HEK293 (cell line): ENCODE measurements around the gene SUPT4H1.

Experiments used
- CTCF ChIP-seq: fragments of 450-650 bp; formaldehyde crosslinking; IDR thresholded peaks from 2 replicates; pipeline ENCODE4 v1.5.1; 2016; ENCODE audit warnings: missing biosample characterization, missing genetic modification characterization
- HOXC10 ChIP-seq: sonication (generic); formaldehyde crosslinking; IDR thresholded peaks from 2 replicates; pipeline ENCODE4 v1.8.1; 2023; ENCODE audit warnings: mild to moderate bottlenecking, missing genetic modification reagents
- KLF10 ChIP-seq: fragments of 450-650 bp; IDR thresholded peaks from 2 replicates; pipeline ENCODE4 v1.5.1; 2018; ENCODE audit warnings: missing biosample characterization, mild to moderate bottlenecking, missing genetic modification characterization
- MZF1 ChIP-seq: fragments of 450-650 bp; formaldehyde crosslinking; IDR thresholded peaks from 2 replicates; pipeline ENCODE4 v1.5.1; 2017; ENCODE audit warnings: missing biosample characterization, missing genetic modification characterization, borderline replicate concordance
- PBX3 ChIP-seq: sonication (generic); formaldehyde crosslinking; IDR thresholded peaks from 2 replicates; pipeline ENCODE4 v1.8.1; 2022; ENCODE audit warnings: mild to moderate bottlenecking, moderate library complexity, missing genetic modification reagents
- PRDM1 ChIP-seq: fragments of 450-650 bp; formaldehyde crosslinking; IDR thresholded peaks from 2 replicates; pipeline ENCODE4; 2016; ENCODE audit warnings: missing biosample characterization, missing genetic modification characterization
- SP2 ChIP-seq: fragments of 450-650 bp; formaldehyde crosslinking; IDR thresholded peaks from 2 replicates; pipeline ENCODE4 v1.5.1; 2016; ENCODE audit warnings: missing biosample characterization, missing genetic modification characterization
- TRIM28 ChIP-seq: IDR thresholded peaks from 2 replicates; pipeline ENCODE4 v1.6.1; 2011; ENCODE audit warnings: low read length, control low read depth, borderline replicate concordance
- YY1 ChIP-seq: fragments of 450-650 bp; formaldehyde crosslinking; IDR thresholded peaks from 2 replicates; pipeline ENCODE4 v1.5.1; 2018; ENCODE audit warnings: missing biosample characterization, missing genetic modification characterization
- ZBTB49 ChIP-seq: fragments of 450-650 bp; formaldehyde crosslinking; IDR thresholded peaks from 2 replicates; pipeline ENCODE4 v1.5.1; 2016; ENCODE audit warnings: missing biosample characterization, missing genetic modification characterization, low read depth
- ZFP69B ChIP-seq: fragments of 450-650 bp; formaldehyde crosslinking; IDR thresholded peaks from 2 replicates; pipeline ENCODE4 v1.5.1; 2016; ENCODE audit warnings: missing biosample characterization, missing genetic modification characterization
- ZNF146 ChIP-seq: fragments of 450-650 bp; formaldehyde crosslinking; IDR thresholded peaks from 2 replicates; pipeline ENCODE4 v1.5.1; 2016; ENCODE audit warnings: missing biosample characterization, missing genetic modification characterization
- ZNF2 ChIP-seq: fragments of 450-650 bp; formaldehyde crosslinking; IDR thresholded peaks from 2 replicates; pipeline ENCODE4 v1.5.1; 2016; ENCODE audit warnings: missing biosample characterization, missing genetic modification characterization
- ZNF202 ChIP-seq: fragments of 450-650 bp; formaldehyde crosslinking; IDR thresholded peaks from 2 replicates; pipeline ENCODE4 v1.5.1; 2016; ENCODE audit warnings: missing biosample characterization, missing genetic modification characterization, borderline replicate concordance
- ZNF23 ChIP-seq: fragments of 450-650 bp; formaldehyde crosslinking; IDR thresholded peaks from 2 replicates; pipeline ENCODE4 v1.5.1; 2016; ENCODE audit warnings: missing biosample characterization, missing genetic modification characterization, borderline replicate concordance
- ZNF24 ChIP-seq: fragments of 450-650 bp; formaldehyde crosslinking; IDR thresholded peaks from 2 replicates; pipeline ENCODE4 v1.5.1; 2016; ENCODE audit warnings: missing biosample characterization, missing genetic modification characterization
- ZNF311 ChIP-seq: fragments of 450-650 bp; formaldehyde crosslinking; IDR thresholded peaks from 2 replicates; pipeline ENCODE4 v1.5.1; 2017; ENCODE audit warnings: missing biosample characterization, missing genetic modification characterization, borderline replicate concordance
- ZNF341 ChIP-seq: fragments of 450-650 bp; formaldehyde crosslinking; IDR thresholded peaks from 2 replicates; pipeline ENCODE4; 2016; ENCODE audit warnings: low read depth, missing biosample characterization, missing genetic modification characterization
- ZNF394 ChIP-seq: fragments of 450-650 bp; formaldehyde crosslinking; IDR thresholded peaks from 2 replicates; pipeline ENCODE4 v1.5.1; 2016; ENCODE audit warnings: missing biosample characterization, missing genetic modification characterization, mild to moderate bottlenecking, moderate library complexity, borderline replicate concordance
- ZNF423 ChIP-seq: fragments of 450-650 bp; formaldehyde crosslinking; IDR thresholded peaks from 2 replicates; pipeline ENCODE4 v1.5.1; 2016; ENCODE audit warnings: missing biosample characterization, missing genetic modification characterization
- ZNF629 ChIP-seq: fragments of 450-650 bp; formaldehyde crosslinking; IDR thresholded peaks from 2 replicates; pipeline ENCODE4 v1.5.1; 2017; ENCODE audit warnings: missing biosample characterization, missing genetic modification characterization
- ZNF768 ChIP-seq: fragments of 450-650 bp; formaldehyde crosslinking; IDR thresholded peaks from 2 replicates; pipeline ENCODE4 v1.5.1; 2018; ENCODE audit warnings: missing biosample characterization, mild to moderate bottlenecking, missing genetic modification characterization
- ZXDB ChIP-seq: fragments of 450-650 bp; formaldehyde crosslinking; IDR thresholded peaks from 2 replicates; pipeline ENCODE4 v1.5.1; 2016; ENCODE audit warnings: missing biosample characterization, missing genetic modification characterization
- TF ChIP-seq, protein P1 (sequence below): fragments of 450-650 bp; formaldehyde crosslinking; IDR thresholded peaks from 2 replicates; pipeline ENCODE4 v1.5.1; 2017; ENCODE audit warnings: missing biosample characterization, missing genetic modification characterization
- TF ChIP-seq, protein P2 (sequence below): fragments of 450-650 bp; formaldehyde crosslinking; IDR thresholded peaks from 2 replicates; pipeline ENCODE4 v1.5.1; 2016; ENCODE audit warnings: missing biosample characterization, missing genetic modification characterization
- TF ChIP-seq, protein P3 (sequence below): fragments of 450-650 bp; formaldehyde crosslinking; IDR thresholded peaks from 2 replicates; pipeline ENCODE4 v1.5.1; 2016; ENCODE audit warnings: missing biosample characterization, missing genetic modification characterization
- TF ChIP-seq, protein P4 (sequence below): fragments of 450-650 bp; formaldehyde crosslinking; IDR thresholded peaks from 2 replicates; pipeline ENCODE4 v1.5.1; 2016; ENCODE audit warnings: missing biosample characterization, missing genetic modification characterization

The SUPT4H1 gene

GRCh38 chr17:58303971-58304749 lies 47.8 kb downstream of the SUPT4H1 start (continued):
- TF ChIP-seq KLF10 (tag by site-specific recombination) (peak; percentile 33; the same call in 1 of the 2 replicates), ZNF394 (tag by site-specific recombination) (no peak), ZNF146 (tag by site-specific recombination) (no peak), ZNF24 (no peak), ZNF423 (no peak), ZNF202 (tag by site-specific recombination) (no peak), PRDM1 (tag by site-specific recombination) (no peak), MZF1 (tag by site-specific recombination) (no peak), ZNF311 (no peak), PBX3 (no peak), YY1 (tag by site-specific recombination) (no peak), ZNF768 (tag by site-specific recombination) (no peak), ZFP69B (tag by site-specific recombination) (peak; percentile 98), CTCF (peak; percentile 69), ZNF23 (tag by site-specific recombination) (no peak), ZBTB49 (tag by site-specific recombination) (no peak), ZNF2 (tag by site-specific recombination) (peak; percentile 90), ZNF629 (tag by site-specific recombination) (no peak), TRIM28 (no peak), ZNF341 (tag by site-specific recombination) (no peak), HOXC10 (CRISPR knock-in tag) (no peak), ZXDB (tag by site-specific recombination) (no peak), SP2 (tag by site-specific recombination) (no peak)
- TF ChIP-seq, protein P1, sequence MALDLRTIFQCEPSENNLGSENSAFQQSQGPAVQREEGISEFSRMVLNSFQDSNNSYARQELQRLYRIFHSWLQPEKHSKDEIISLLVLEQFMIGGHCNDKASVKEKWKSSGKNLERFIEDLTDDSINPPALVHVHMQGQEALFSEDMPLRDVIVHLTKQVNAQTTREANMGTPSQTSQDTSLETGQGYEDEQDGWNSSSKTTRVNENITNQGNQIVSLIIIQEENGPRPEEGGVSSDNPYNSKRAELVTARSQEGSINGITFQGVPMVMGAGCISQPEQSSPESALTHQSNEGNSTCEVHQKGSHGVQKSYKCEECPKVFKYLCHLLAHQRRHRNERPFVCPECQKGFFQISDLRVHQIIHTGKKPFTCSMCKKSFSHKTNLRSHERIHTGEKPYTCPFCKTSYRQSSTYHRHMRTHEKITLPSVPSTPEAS (tag by site-specific recombination): no peak
- TF ChIP-seq, protein P2, sequence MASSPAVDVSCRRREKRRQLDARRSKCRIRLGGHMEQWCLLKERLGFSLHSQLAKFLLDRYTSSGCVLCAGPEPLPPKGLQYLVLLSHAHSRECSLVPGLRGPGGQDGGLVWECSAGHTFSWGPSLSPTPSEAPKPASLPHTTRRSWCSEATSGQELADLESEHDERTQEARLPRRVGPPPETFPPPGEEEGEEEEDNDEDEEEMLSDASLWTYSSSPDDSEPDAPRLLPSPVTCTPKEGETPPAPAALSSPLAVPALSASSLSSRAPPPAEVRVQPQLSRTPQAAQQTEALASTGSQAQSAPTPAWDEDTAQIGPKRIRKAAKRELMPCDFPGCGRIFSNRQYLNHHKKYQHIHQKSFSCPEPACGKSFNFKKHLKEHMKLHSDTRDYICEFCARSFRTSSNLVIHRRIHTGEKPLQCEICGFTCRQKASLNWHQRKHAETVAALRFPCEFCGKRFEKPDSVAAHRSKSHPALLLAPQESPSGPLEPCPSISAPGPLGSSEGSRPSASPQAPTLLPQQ: peak; percentile 96
- TF ChIP-seq, protein P3, sequence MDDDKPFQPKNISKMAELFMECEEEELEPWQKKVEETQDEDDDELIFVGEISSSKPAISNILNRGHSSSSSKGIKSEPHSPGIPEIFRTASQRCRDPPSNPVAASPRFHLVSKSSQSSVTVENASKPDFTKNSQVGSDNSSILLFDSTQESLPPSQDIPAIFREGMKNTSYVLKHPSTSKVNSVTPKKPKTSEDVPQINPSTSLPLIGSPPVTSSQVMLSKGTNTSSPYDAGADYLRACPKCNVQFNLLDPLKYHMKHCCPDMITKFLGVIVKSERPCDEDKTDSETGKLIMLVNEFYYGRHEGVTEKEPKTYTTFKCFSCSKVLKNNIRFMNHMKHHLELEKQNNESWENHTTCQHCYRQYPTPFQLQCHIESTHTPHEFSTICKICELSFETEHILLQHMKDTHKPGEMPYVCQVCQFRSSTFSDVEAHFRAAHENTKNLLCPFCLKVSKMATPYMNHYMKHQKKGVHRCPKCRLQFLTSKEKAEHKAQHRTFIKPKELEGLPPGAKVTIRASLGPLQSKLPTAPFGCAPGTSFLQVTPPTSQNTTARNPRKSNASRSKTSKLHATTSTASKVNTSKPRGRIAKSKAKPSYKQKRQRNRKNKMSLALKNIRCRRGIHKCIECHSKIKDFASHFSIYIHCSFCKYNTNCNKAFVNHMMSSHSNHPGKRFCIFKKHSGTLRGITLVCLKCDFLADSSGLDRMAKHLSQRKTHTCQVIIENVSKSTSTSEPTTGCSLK (tag by site-specific recombination): no peak
- TF ChIP-seq, protein P4, sequence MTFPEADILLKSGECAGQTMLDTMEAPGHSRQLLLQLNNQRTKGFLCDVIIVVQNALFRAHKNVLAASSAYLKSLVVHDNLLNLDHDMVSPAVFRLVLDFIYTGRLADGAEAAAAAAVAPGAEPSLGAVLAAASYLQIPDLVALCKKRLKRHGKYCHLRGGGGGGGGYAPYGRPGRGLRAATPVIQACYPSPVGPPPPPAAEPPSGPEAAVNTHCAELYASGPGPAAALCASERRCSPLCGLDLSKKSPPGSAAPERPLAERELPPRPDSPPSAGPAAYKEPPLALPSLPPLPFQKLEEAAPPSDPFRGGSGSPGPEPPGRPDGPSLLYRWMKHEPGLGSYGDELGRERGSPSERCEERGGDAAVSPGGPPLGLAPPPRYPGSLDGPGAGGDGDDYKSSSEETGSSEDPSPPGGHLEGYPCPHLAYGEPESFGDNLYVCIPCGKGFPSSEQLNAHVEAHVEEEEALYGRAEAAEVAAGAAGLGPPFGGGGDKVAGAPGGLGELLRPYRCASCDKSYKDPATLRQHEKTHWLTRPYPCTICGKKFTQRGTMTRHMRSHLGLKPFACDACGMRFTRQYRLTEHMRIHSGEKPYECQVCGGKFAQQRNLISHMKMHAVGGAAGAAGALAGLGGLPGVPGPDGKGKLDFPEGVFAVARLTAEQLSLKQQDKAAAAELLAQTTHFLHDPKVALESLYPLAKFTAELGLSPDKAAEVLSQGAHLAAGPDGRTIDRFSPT (tag by site-specific recombination): no peak
